Small intestine (tissue), 7 donors: ENCODE data around the gene GJB4. TPM values are rescaled to one million over a fixed set of nuclear protein-coding genes. Genes with fewer than 3 reads are reported as not detected.

Source experiments
- DNase-seq, 2 donors: peaks; one replicate each; pipeline versions ENCODE4 v3.0.0 to v3.0.0-alpha.2; 2013
- FAIRE-seq: peaks from 2 replicates; lab custom pipeline; 2012; peaks lifted over from hg19 to GRCh38; lab: Jason Lieb, UNC
- H3K27ac ChIP-seq, 3 donors: one replicate each; pipeline ENCODE4 v1.5.1; 2013; ENCODE audit warnings: low read length in 2 of 3, mild to moderate bottlenecking in 2 of 3, control low read depth in 1 of 3, inconsistent platforms in 1 of 3, low read depth in 1 of 3, moderate library complexity in 1 of 3
- H3K27me3 ChIP-seq, 3 donors: one replicate each; pipeline ENCODE4 v1.6.1; 2013; ENCODE audit warnings: low read length in 3 of 3, inconsistent platforms in 1 of 3; ENCODE audit not compliant: control insufficient read depth in 3 of 3, insufficient read depth in 3 of 3
- H3K36me3 ChIP-seq, 3 donors: one replicate each; pipeline ENCODE4 v1.6.1; 2013; ENCODE audit warnings: low read length in 3 of 3, inconsistent platforms in 1 of 3, low read depth in 1 of 3, mild to moderate bottlenecking in 1 of 3, moderate library complexity in 1 of 3; ENCODE audit not compliant: control insufficient read depth in 3 of 3, insufficient read depth in 2 of 3
- H3K4me1 ChIP-seq, 3 donors: one replicate each; pipeline ENCODE4 v1.6.1; 2013; ENCODE audit warnings: low read length in 2 of 3, inconsistent platforms in 1 of 3, low read depth in 1 of 3, mild to moderate bottlenecking in 1 of 3, moderate library complexity in 1 of 3; ENCODE audit not compliant: control insufficient read depth in 3 of 3, insufficient read depth in 2 of 3
- H3K4me3 ChIP-seq, 3 donors: one replicate each; pipeline ENCODE4 v1.5.1; 2013; ENCODE audit warnings: low read length in 3 of 3, control low read depth in 1 of 3, inconsistent platforms in 1 of 3, low read depth in 1 of 3, mild to moderate bottlenecking in 1 of 3, moderate library complexity in 1 of 3
- H3K9me3 ChIP-seq, 2 donors: one replicate each; pipeline ENCODE4 v1.6.1; 2013; ENCODE audit warnings: low read depth in 1 of 2, low read length in 1 of 2; ENCODE audit not compliant: control insufficient read depth in 2 of 2, insufficient read depth in 1 of 2
- WGBS, 3 donors: extraction: QIAGEN DNeasy Blood & Tissue Kit; methylation state at CpG; one replicate each; pipeline ENCODE4 v1.1.7; 2013; 5-methylcytosine and 5-hydroxymethylcytosine counted together
- polyA plus RNA-seq, 4 donors: library from polyadenylated mRNA; stranded (reverse) in 3 of 4; unstranded in 1 of 4; fragments of 200-250 nt in 3 of 4; fragments of 120-200 nt in 1 of 4; gene quantifications; one replicate each; pipeline versions ENCODE4 v1.2.1 to v1.2.3, GENCODE V29; 2013
- donor health status: healthy with polysubstance abuse.
- donor health status: control.
- donor health status: control.
- donor health status: Bipolar disorder and iron deficiency.
- donor health status: healthy.

Gene GJB4
- polyA plus RNA-seq, 4 donors = 0.07 to 0.47 TPM; not detected in 2

DNA sequence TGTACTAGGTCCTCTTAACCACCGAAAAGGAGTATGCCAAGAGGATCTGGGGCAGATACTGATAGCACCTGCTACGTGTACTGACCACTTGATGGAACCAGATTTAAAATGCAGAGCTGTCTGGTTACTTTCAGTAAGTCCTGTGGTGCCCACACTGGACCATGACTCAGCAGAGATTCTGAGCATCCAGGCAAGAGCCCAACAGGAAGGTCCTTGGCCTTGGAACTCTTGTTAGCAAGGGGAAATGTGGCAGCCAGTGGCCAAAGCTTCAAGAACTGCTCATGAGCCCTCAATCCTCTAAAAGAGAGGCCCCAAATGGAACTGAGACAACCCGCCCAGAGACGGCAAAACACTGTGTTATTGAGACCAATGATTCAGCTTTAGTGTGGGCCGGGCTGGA lies 8.9 kb upstream of the GJB4 start:
- DNase-seq (no peak), FAIRE-seq (no peak)
- Histone ChIP-seq H3K4me3 (no peak overlapping the region), H3K4me1 (no peaks in the 10 kb centered on the region), H3K27me3 (no peaks in the 10 kb centered on the region), H3K36me3 (no peaks in the 10 kb centered on the region), H3K9me3 (no peaks in the 10 kb centered on the region), H3K27ac (no peak overlapping the region)
- WGBS, 3 donors = 76 to 83% (median 78%) methylated on average over 5 of the region's 5 CpGs

DNA sequence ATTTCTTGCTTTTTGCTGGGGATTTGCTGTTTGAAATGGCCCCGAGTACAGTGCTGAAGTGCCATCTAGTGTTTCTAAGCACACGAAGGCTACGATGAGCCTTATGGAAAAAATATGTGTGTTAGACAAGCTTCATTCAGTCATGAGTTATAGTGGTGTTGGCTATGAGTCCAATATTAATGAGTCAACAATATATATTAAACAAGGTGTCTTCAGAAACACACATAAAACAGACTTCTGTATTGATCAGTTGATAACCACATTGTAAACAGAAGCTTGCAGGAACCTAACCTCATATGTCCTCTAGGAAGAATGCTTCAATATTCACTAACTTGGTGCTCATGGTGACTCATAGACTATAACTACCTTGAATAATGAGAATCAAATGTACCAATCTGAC lies 6.4 kb upstream of the GJB4 start:
- DNase-seq (no peak), FAIRE-seq (no peak)
- no peak overlapping the region for H3K4me3 ChIP-seq
- 85 to 90% (median 88%) methylated on average over 3 of the region's 3 CpGs for WGBS, 3 donors
- H3K27ac ChIP-seq = no peak overlapping the region
- H3K36me3 ChIP-seq = no peaks in the 10 kb centered on the region
- peaks cover 0 to 2% (median 0%) of the 10 kb centered on the region in 3 donors for H3K4me1 ChIP-seq
- no peaks in the 10 kb centered on the region for H3K9me3 ChIP-seq
- no peaks in the 10 kb centered on the region for H3K27me3 ChIP-seq

DNA sequence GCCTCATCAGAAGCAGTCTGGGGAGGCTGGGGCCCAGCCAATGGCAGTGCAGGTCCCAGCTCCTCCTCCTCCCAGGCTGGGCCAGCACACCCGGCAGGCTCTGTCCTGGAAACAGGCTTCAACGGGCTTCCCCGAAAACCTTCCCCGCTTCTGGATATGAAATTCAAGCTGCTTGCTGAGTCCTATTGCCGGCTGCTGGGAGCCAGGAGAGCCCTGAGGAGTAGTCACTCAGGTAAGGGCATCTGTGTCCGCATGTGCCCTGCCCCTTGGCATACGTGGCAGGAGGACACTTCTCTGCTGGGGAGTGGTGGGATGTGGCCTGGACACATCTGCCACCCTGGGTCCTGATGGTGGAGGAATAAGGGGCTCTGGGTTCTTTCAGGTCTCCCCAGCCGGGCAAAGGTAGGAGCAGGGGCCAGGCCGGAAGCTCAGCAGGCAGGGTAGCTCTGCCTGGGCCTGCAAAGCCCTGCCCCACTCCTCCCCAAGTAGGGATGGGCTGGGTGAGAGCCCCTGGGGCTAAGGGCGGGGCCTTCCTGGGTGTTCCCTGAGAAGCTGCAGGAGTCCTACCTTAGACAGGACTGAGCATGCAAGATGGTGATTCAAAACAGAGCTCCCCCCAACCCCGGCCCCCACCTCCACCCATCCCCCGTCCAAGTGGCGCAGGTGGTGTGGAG lies 4.4 kb upstream of the GJB4 start, which contains the start of gene GJB5:
TSS of gene GJB5 (plus strand) at position 84 of the 674 bp plus-strand sequence. CDS start 2,284 bp downstream, outside the sequence.
- no peaks in the 10 kb centered on the region for H3K9me3 ChIP-seq
- peaks cover 0 to 17% (median 0%) of the 10 kb centered on the region in 3 donors for H3K4me1 ChIP-seq
- no peak for DNase-seq
- no peak for FAIRE-seq
- no peaks in the 10 kb centered on the region for H3K36me3 ChIP-seq
- H3K4me3 ChIP-seq = no peak within 1 kb of the TSS
- WGBS, 3 donors = 72 to 74% (median 73%) methylated on average over 13 of the region's 13 CpGs
- no peak within 1 kb of the TSS for H3K27ac ChIP-seq
- no peaks in the 10 kb centered on the region for H3K27me3 ChIP-seq

DNA sequence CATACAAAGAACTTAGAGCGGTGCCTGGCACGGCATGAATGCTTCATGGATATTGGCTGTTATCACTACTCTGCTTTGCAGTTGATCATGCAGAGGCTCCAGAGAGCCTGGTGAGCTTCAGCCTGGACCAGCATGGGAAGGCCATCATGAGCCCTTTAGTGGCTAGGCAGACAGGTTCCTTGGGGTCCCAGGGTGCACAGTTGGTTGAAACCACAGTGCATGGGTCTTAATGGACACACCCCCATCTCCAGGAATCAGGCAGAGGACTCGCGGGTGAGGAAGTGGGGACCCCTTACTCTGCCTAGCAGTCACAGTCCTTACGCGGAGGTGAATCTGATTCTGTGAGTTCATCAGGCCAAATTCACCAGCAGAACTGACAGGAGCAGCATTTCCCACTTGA lies 3.6 kb upstream of the GJB4 start:
- Histone ChIP-seq H3K9me3 (no peaks in the 10 kb centered on the region), H3K4me3 (no peak overlapping the region), H3K27me3 (no peaks in the 10 kb centered on the region), H3K36me3 (no peaks in the 10 kb centered on the region), H3K27ac (no peak overlapping the region), H3K4me1 (peaks cover 0 to 20% (median 0%) of the 10 kb centered on the region in 3 donors)
- FAIRE-seq = no peak
- DNase-seq = no peak
- WGBS, 3 donors = 93 to 100% (median 93%) methylated on average over 6 of the region's 6 CpGs

DNA sequence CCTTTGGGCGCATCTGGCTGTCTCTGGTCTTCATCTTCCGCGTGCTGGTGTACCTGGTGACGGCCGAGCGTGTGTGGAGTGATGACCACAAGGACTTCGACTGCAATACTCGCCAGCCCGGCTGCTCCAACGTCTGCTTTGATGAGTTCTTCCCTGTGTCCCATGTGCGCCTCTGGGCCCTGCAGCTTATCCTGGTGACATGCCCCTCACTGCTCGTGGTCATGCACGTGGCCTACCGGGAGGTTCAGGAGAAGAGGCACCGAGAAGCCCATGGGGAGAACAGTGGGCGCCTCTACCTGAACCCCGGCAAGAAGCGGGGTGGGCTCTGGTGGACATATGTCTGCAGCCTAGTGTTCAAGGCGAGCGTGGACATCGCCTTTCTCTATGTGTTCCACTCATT lies 2.2 kb upstream of the GJB4 start:
- H3K27ac ChIP-seq = no peak overlapping the region
- 89 to 92% (median 91%) methylated on average over 21 of the region's 21 CpGs for WGBS, 3 donors
- H3K4me1 ChIP-seq = peaks cover 0 to 20% (median 0%) of the 10 kb centered on the region in 3 donors
- no peaks in the 10 kb centered on the region for H3K9me3 ChIP-seq
- no peak for FAIRE-seq
- no peaks in the 10 kb centered on the region for H3K36me3 ChIP-seq
- H3K27me3 ChIP-seq = peaks cover 0 to 3% (median 0%) of the 10 kb centered on the region in 3 donors
- no peak overlapping the region for H3K4me3 ChIP-seq
- DNase-seq = no peak

DNA sequence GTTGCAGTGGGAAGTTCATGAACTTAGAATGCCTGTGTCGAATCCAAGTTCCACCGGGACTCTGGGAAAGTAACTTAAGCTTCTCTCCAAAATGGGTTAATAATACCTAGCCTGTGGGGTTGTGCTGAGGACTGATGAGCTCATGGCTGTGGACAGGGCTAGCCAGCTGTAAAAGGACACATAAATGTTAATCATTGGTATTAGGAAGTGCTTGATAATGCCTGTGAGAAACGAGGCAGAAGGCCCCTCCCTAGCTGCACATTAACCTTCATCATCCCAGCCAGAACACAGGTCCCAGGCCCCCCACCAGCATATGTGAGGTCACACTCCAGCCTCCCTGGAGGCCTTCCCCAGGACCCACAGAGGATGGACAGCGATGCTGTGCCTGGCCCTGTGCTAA lies 789 bp upstream of the GJB4 start:
- Histone ChIP-seq H3K9me3 (no peaks in the 10 kb centered on the region), H3K27ac (no peak overlapping the region), H3K27me3 (peaks cover 0 to 3% (median 0%) of the 10 kb centered on the region in 3 donors), H3K4me3 (no peak overlapping the region), H3K4me1 (peaks cover 0 to 28% (median 0%) of the 10 kb centered on the region in 3 donors), H3K36me3 (no peaks in the 10 kb centered on the region)
- DNase-seq (peak in 1 of 2 donors; percentile 50), FAIRE-seq (no peak)
- WGBS, 3 donors = 64 to 71% (median 65%) methylated on average over 4 of the region's 4 CpGs

DNA sequence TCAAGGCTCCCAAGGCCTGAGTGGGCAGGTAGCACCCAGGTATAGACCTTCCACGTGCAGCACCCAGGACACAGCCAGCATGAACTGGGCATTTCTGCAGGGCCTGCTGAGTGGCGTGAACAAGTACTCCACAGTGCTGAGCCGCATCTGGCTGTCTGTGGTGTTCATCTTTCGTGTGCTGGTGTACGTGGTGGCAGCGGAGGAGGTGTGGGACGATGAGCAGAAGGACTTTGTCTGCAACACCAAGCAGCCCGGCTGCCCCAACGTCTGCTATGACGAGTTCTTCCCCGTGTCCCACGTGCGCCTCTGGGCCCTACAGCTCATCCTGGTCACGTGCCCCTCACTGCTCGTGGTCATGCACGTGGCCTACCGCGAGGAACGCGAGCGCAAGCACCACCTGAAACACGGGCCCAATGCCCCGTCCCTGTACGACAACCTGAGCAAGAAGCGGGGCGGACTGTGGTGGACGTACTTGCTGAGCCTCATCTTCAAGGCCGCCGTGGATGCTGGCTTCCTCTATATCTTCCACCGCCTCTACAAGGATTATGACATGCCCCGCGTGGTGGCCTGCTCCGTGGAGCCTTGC lies 1.7 kb downstream of the GJB4 start:
- no peak overlapping the region for H3K4me3 ChIP-seq
- no peak overlapping the region for H3K27ac ChIP-seq
- no peaks in the 10 kb centered on the region for H3K36me3 ChIP-seq
- DNase-seq = no peak
- H3K4me1 ChIP-seq = peaks cover 0 to 30% (median 0%) of the 10 kb centered on the region in 3 donors
- no peak for FAIRE-seq
- H3K27me3 ChIP-seq = peaks cover 0 to 3% (median 2%) of the 10 kb centered on the region in 3 donors
- H3K9me3 ChIP-seq = no peaks in the 10 kb centered on the region
- 91 to 94% (median 93%) methylated on average over 33 of the region's 33 CpGs for WGBS, 3 donors

DNA sequence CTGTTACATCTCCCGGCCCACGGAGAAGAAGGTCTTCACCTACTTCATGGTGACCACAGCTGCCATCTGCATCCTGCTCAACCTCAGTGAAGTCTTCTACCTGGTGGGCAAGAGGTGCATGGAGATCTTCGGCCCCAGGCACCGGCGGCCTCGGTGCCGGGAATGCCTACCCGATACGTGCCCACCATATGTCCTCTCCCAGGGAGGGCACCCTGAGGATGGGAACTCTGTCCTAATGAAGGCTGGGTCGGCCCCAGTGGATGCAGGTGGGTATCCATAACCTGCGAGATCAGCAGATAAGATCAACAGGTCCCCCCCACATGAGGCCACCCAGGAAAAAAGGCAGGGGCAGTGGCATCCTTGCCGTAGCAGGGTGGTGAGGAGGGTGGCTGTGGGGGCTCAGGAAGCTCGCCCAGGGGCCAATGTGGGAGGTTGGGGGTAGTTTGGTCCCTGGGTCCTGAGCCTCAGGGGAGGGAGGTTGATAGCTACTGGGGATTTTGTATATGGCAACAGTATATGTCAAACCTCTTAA lies 2.3 kb downstream of the GJB4 start:
- H3K4me3 ChIP-seq = no peak overlapping the region
- 86 to 88% (median 88%) methylated on average over 13 of the region's 13 CpGs for WGBS, 3 donors
- H3K27ac ChIP-seq = no peak overlapping the region
- DNase-seq = no peak
- H3K27me3 ChIP-seq = peaks cover 0 to 3% (median 2%) of the 10 kb centered on the region in 3 donors
- H3K36me3 ChIP-seq = no peaks in the 10 kb centered on the region
- H3K4me1 ChIP-seq = peaks cover 0 to 30% (median 0%) of the 10 kb centered on the region in 3 donors
- no peak for FAIRE-seq
- H3K9me3 ChIP-seq = no peaks in the 10 kb centered on the region
